H1 (cell line): Measurements from ENCODE around the gene METTL8. TPM values are rescaled to one million over a fixed set of nuclear protein-coding genes. Genes with fewer than 3 reads are reported as not detected.

ENCODE experiments used
- JUND ChIP-seq: IDR thresholded peaks from 2 replicates; pipeline ENCODE4 v1.6.1; 2011; ENCODE audit warnings: mild to moderate bottlenecking, improper control_type of control experiment, low read length
- KDM1A ChIP-seq: fragments of 200-600, 300-600 bp; sonication (generic); IDR thresholded peaks from 2 replicates; pipeline ENCODE4 v1.7.1; 2016; ENCODE audit warnings: mild to moderate bottlenecking, low read length, borderline replicate concordance
- polyA plus RNA-seq, 7 experiments: library from polyadenylated mRNA; depleted of rRNA in 3 of 7; stranded (reverse) in 5 of 7; unstranded in 2 of 7; fragments of >200 nt in 5 of 7; fragments of 200-250 nt in 2 of 7; gene quantifications; 1 replicate in 5 of 7; 2 replicates in 1 of 7; 4 replicates in 1 of 7; pipeline versions ENCODE4 v1.2.1 to v1.2.3, GENCODE V29; 2011 to 2013; ENCODE audit warnings: missing spikeins in 2 of 7, mixed read lengths in 2 of 7
- total RNA-seq: library from RNA; stranded (reverse); fragmentation: NEBNext Ultra II Directional; extraction: Animal tissue kit (Norgen Biotek cat#: 25700); gene quantifications from 2 replicates; pipeline ENCODE4 v1.2.1, GENCODE V29; 2021

Gene METTL8
- total and polyA plus RNA-seq, 2 of the 8 experiments (the other 6 are each of a cell fraction or from before 2014, with no cell fraction given) = 17.6 to 79.7 TPM

GRCh38 chr2:171404261-171404660, 29.5 kb downstream of the METTL8 start (continued):
- no peak for TF ChIP-seq JUND
- no peak for TF ChIP-seq KDM1A
